HG02798 (cell line): ENCODE measurements around the gene WDR37.

Experiments used
- ATAC-seq: cut with Tn5 transposase; IDR thresholded peaks from one replicate; pipeline ENCODE4 v1.9.1; 2021; ENCODE audit warnings: mild to moderate bottlenecking; ENCODE audit not compliant: unreplicated experiment, poor library complexity

Gene WDR37

GRCh38 chr10:1162481-1163203 is 106.5 kb downstream of the WDR37 start:
- no peak for ATAC-seq

DNA sequence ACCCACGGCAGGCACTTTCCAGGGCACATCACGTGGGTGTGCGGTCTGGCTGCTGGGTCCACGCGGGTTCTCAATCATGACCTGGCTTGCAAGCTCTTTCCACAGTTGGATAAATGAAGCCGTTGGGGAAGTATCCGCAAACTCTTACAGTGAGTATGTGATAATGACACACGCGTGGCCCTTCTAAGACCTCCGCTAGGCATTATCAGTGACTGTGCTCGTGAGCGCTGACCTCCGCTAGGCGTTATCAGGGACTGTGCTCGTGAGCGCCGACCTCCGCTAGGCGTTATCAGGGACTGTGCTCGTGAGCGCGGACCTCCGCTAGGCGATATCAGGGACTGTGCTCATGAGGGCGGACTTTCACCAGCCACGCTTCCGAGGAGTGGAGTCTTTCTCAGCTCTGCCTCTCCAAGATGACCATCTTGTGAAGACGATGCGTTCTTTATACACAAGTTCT is 107.0 kb downstream of the WDR37 start:
- no peak for ATAC-seq

DNA sequence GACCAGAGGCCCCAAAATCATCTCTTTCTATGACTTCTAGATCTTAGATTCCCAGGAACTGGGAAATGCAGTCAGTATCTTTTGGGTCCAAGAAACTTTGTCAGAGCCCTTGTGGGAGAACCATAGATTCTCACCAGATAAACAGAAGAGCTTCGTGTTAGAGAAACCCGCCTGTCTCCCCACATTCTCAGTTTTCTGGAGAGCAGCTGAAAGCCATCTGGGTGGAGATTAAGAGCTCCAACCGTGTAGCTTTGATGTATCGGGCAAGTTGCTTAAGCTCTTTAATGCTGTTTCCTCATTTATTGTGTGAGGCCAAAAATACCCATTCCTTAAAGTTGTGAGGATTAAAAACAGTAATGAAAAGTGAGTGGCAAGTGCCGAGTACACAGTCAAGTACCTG is 107.6 kb downstream of the WDR37 start:
- ATAC-seq, result no peak

DNA sequence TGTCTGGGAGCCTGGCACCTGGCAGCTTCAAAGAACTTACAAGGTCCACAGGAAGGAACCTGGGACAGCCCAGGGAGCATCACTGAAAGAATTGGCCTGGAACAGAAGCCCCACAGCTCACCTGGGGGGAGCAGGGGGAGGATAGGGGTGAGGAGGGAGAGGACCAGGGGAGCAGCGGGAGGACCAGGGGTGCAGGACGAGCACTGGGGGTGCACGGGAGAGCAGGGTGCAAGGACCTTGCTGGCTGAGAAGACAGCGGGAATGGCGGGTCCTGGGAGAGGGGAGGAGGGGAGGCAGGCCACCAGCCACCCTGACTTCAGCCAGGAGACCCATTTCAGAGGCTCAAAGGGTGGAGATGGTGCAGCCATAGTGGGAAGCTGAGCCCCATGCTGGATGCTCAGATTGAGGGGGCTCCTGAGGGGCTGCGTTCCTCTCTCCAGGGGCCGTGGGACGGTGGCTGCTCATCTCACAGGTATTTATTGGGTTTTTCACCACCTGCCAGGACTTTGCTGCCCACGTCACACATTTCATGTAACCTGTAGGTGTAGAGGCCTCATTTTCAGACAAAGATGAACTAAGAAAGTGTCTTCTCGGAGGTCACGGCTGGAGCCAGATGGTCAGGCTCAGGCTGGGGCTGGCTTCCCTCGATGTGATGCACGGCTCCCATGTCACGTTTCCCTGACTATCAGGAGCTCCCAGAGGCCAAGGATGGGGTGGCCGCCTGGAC is 110.1 kb downstream of the WDR37 start:
- no peak for ATAC-seq

- no peak for ATAC-seq
Measured at GRCh38 chr10:1166828-1167275, 110.7 kb downstream of the WDR37 start.

- no peak for ATAC-seq
Measured at GRCh38 chr10:1168763-1169162, 112.6 kb downstream of the WDR37 start.

DNA sequence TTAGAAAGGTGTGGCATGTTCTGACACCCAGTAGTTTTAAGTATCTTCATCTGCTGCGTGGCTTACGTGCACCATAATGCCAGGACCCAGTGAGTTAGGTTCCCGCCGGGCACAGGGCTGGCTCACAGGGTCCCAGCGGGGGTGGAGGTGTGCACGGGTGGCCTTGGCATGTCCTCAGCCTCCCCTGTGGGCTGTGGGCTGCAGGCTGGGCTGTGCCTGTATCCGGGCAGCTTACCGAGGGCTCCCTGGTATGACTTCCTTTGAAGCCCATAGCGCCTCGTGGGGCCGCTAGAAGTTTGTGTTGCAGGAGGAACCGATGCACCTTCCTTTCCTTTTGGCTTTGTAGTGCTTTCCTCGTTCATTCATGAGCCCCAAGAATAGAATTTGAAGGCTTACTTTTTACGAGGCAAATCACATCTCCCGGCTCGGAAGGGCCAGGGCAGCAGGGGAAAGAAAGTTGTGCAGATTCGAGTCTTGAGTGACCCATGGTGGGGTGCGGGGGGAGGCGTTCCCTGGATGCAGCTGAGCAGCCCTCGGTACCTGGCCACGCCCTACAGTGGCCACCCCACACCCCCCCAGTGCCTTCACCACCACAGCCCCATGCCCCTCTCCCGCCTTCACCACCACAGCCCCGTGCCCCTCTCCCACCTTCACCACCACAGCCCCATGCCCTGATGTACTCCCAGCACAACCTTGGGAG is 113.2 kb downstream of the WDR37 start:
- no peak for ATAC-seq

- ATAC-seq, result no peak
Measured at GRCh38 chr10:1169981-1170866, 114.0 kb downstream of the WDR37 start.

- no peak for ATAC-seq
Measured at GRCh38 chr10:1170867-1171180, 114.6 kb downstream of the WDR37 start.

GRCh38 chr10:1171182-1171581 is 115.0 kb downstream of the WDR37 start:
- ATAC-seq, result no peak

- ATAC-seq, result no peak
Measured at GRCh38 chr10:1171586-1171985, 115.4 kb downstream of the WDR37 start.

- ATAC-seq, result no peak
Measured at GRCh38 chr10:1172256-1172984, 116.2 kb downstream of the WDR37 start.

GRCh38 chr10:1173091-1173490 is 116.9 kb downstream of the WDR37 start:
- no peak for ATAC-seq

- no peak for ATAC-seq
Measured at GRCh38 chr10:1174022-1174421, 117.8 kb downstream of the WDR37 start.

- no peak for ATAC-seq
Measured at GRCh38 chr10:1175956-1176565, 119.9 kb downstream of the WDR37 start.

DNA sequence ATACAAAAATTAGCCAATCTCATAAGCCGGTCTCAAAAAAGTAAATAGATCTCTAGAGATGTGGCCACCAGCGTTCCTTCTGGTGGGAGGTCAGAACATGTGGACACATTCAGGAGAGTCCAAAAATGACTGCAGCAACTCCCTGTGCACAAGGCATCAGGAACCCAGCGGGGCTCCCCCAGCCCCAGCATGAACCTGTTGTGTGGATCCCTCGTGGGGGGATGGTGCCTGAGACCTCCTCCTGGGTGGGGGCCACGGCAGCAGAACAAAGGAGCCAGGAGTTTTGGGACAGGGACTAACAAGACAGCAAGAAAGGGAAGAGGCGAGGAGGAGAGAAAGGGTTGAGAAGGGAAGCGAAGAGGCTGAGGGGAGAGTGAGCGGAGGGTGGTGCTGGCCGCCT is 121.8 kb downstream of the WDR37 start:
- ATAC-seq, result no peak

DNA sequence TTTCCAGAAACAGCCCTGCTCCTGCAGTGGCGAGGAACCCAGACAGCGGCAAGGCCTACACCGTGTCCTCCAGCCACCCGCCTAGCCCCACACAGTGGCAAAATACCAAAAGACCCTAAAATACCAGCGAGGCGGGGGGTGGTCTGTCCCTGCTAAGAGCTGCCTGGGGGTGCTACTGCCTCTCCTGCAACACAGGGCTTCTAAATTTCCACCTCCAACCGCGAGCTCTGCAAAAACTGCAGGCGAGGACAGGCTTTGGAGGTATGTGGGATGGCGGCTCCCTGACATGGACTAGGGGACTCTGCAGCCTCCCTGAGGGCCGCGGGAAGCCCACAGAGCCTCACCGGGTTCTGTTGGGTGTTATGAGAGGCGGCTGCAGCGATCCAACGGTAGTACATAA is 122.3 kb downstream of the WDR37 start:
- ATAC-seq, result no peak

DNA sequence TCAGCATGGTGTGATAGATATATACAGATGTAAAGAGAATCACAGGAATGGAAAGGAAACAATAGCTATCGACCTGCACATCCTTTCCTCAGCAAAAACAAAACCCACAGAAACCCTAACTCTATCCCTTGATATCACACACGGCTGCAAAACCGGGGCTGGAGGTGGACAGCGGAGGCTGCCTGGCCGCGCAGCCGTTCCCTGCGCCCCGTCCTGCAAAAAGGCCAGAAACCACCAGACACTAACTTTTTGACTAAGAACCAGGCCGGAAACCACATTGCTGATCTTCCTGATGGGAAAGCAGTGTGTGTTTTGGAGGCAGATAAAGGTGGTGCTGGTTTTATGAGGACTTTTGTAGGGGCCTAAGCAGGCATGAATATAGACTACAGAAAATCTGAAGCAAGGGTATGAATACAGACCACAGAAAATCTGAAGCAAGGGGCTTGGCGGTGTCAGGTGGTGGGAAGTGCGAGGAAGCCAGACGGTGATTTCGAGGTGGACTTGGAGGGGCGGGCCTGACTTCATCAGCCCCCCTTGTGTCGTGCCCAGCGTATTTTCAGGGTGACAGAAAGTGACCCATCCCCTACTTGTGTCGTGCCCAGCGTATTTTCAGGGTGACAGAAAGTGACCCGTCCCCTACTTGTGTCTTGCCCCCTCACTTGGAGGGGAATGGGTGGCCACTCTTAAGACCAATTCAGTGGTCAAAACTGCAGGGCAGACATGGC is 123.3 kb downstream of the WDR37 start:
- no peak for ATAC-seq
